Endothelial cell of umbilical vein (primary cell): ENCODE measurements around the gene SMCP. TPM values are rescaled to one million over a fixed set of nuclear protein-coding genes. Genes with fewer than 3 reads are reported as not detected.

ENCODE experiments used
- BruUV-seq: library from RNA; stranded (reverse); fragments of 400-500 nt; replicated peaks from 2 replicates; lab custom pipeline; 2021; lab: Mats Ljungman, UMichigan
- CTCF ChIA-PET: fragments of 300-600, 350-600 bp; sonication (Branson Sonifier 250); formaldehyde crosslinking; loops from one replicate; lab custom pipeline; 2021; ENCODE audit warnings: antibody characterized with exemption, inconsistent platforms; lab: Charles Lee
- POLR2A ChIA-PET: fragments of 300-600, 350-600 bp; sonication (Branson Sonifier 250); formaldehyde crosslinking; loops from one replicate; lab custom pipeline; 2021; ENCODE audit warnings: antibody characterized with exemption, inconsistent platforms; lab: Charles Lee
- DNase-seq: peaks from one replicate; pipeline ENCODE4 v3.0.0-alpha.2; 2011; ENCODE audit warnings: low read depth, low spot score
- FAIRE-seq: peaks from 2 replicates; lab custom pipeline; 2011; peaks lifted over from hg19 to GRCh38; lab: Jason Lieb, UNC
- H2AFZ ChIP-seq: 2 replicates; pipeline ENCODE4 v1.6.0; 2012; ENCODE audit warnings: low read depth, low read length, control low read depth, inconsistent platforms
- H3K27ac ChIP-seq: 2 replicates; pipeline ENCODE4 v1.5.1; 2011; ENCODE audit warnings: low read depth, mild to moderate bottlenecking, control low read depth, low read length, moderate library complexity; ENCODE audit not compliant: insufficient read depth
- H3K27me3 ChIP-seq, 2 experiments: 2 replicates each; pipeline versions ENCODE4 v1.6.0 to v1.6.1; 2011; ENCODE audit warnings: low read length in 2 of 2, mixed read lengths in 1 of 2; ENCODE audit not compliant: control insufficient read depth in 2 of 2, insufficient read depth in 2 of 2
- H3K36me3 ChIP-seq, 2 experiments: 2 replicates in 1 of 2; 3 replicates in 1 of 2; pipeline ENCODE4 v1.5.1; 2011; ENCODE audit warnings: low read length in 2 of 2, mild to moderate bottlenecking in 1 of 2, moderate library complexity in 1 of 2; ENCODE audit not compliant: control insufficient read depth in 2 of 2, insufficient read depth in 2 of 2; ENCODE audit errors: extremely low read depth in 1 of 2
- H3K4me1 ChIP-seq: 3 replicates; pipeline ENCODE4 v1.5.1; 2011; ENCODE audit warnings: mild to moderate bottlenecking, low read length; ENCODE audit not compliant: control insufficient read depth, insufficient read depth; ENCODE audit errors: extremely low read depth
- H3K4me2 ChIP-seq: 2 replicates; pipeline ENCODE4 v1.6.1; 2011; ENCODE audit warnings: low read length, control low read depth, mixed read lengths; ENCODE audit not compliant: insufficient read depth
- H3K4me3 ChIP-seq, 3 experiments: fragments of 200-600 bp in 1 of 3; sonication (generic), shearing (Covaris generic) in 1 of 3; replicated peaks in 1 of 3; 2 replicates each; pipeline ENCODE4 v1.5.1; 2011 to 2016; ENCODE audit warnings: control low read depth in 3 of 3, low read length in 3 of 3, mild to moderate bottlenecking in 2 of 3, inconsistent platforms in 1 of 3, low read depth in 1 of 3, moderate library complexity in 1 of 3; ENCODE audit not compliant: insufficient read depth in 1 of 3
- H3K79me2 ChIP-seq: 2 replicates; pipeline ENCODE4 v1.6.0; 2012; ENCODE audit warnings: low read length, inconsistent platforms; ENCODE audit not compliant: control insufficient read depth, insufficient read depth
- H3K9ac ChIP-seq: replicated peaks from 2 replicates; pipeline ENCODE3; 2011; ENCODE audit warnings: low read length, control low read depth; ENCODE audit not compliant: insufficient read depth; ENCODE audit errors: extremely low read depth
- H3K9me1 ChIP-seq: replicated peaks from 3 replicates; pipeline ENCODE4 v1.6.0; 2011; ENCODE audit warnings: mild to moderate bottlenecking, low read length; ENCODE audit not compliant: control insufficient read depth, insufficient read depth; ENCODE audit errors: extremely low read depth
- H3K9me3 ChIP-seq: replicated peaks from 2 replicates; pipeline ENCODE4 v1.5.1; 2012; ENCODE audit warnings: low read length, inconsistent platforms; ENCODE audit not compliant: control insufficient read depth, insufficient read depth
- H4K20me1 ChIP-seq: replicated peaks from 2 replicates; pipeline ENCODE3; 2011; ENCODE audit warnings: mild to moderate bottlenecking, low read length; ENCODE audit not compliant: control insufficient read depth, insufficient read depth; ENCODE audit errors: extremely low read depth
- EZH2 ChIP-seq: IDR thresholded peaks from 2 replicates; pipeline ENCODE4 v1.6.1; 2012; ENCODE audit warnings: borderline replicate concordance, low read depth, mild to moderate bottlenecking, moderate library complexity, low read length, inconsistent platforms; ENCODE audit not compliant: severe bottlenecking
- FOS ChIP-seq: IDR thresholded peaks from 2 replicates; pipeline ENCODE4 v1.6.1; 2011; ENCODE audit warnings: mild to moderate bottlenecking, low read length, moderate library complexity, borderline replicate concordance; ENCODE audit not compliant: insufficient read depth
- GATA2 ChIP-seq: IDR thresholded peaks from 2 replicates; pipeline ENCODE4 v1.7.0; 2011; ENCODE audit warnings: low read depth, mild to moderate bottlenecking, moderate library complexity, mixed read lengths, low read length; ENCODE audit not compliant: insufficient read length, insufficient read depth
- JUN ChIP-seq: IDR thresholded peaks from 2 replicates; pipeline ENCODE4 v1.6.1; 2011; ENCODE audit warnings: borderline replicate concordance, low read depth; ENCODE audit not compliant: insufficient read length, insufficient read depth
- MYC ChIP-seq: IDR thresholded peaks from one replicate; pipeline ENCODE4 v1.6.1; 2011; ENCODE audit warnings: mild to moderate bottlenecking, low read depth, low read length
- POLR2A ChIP-seq: IDR thresholded peaks from 2 replicates; pipeline ENCODE4 v1.6.1; 2012; ENCODE audit warnings: low read depth, mild to moderate bottlenecking, control low read depth, low read length
- POLR2AphosphoS5 ChIP-seq: IDR thresholded peaks from 2 replicates; pipeline ENCODE4 v1.6.1; 2012; ENCODE audit warnings: low read depth, mild to moderate bottlenecking, control low read depth, low read length, moderate library complexity; ENCODE audit not compliant: insufficient read depth
- dilution Hi-C: fragments of 300-500 bp; cut with MboI; formaldehyde crosslinking; loops from one replicate; pipeline ENCODE4 v1.15.0; 2019; ENCODE audit warnings: low sequenced_read_pairs; ENCODE audit not compliant: extremely low pct_ligation_motif_present
- intact Hi-C: fragments of 100-400 bp; cut with micrococcal nuclease; formaldehyde crosslinking; loops from one replicate; pipeline ENCODE4 v1.10.0; 2022
- polyA plus RNA-seq, 4 experiments: library from polyadenylated mRNA; depleted of rRNA in 3 of 4; stranded (reverse) in 3 of 4; unstranded in 1 of 4; fragments of >200 nt; gene quantifications; 2 replicates each; pipeline versions ENCODE4 v1.2.1 to v1.2.3, GENCODE V29; 2011 to 2012; ENCODE audit warnings: missing spikeins in 1 of 4
- total RNA-seq: library from RNA; stranded (reverse); gene quantifications from 2 replicates; pipeline ENCODE4 v1.2.3, GENCODE V29; 2021
- TF ChIP-seq, protein P1 (sequence below), 2 donors: IDR thresholded peaks; 1 replicate in 1 of 2; 2 replicates in 1 of 2; pipeline ENCODE4 v1.5.1; 2011; ENCODE audit warnings: low read length in 2 of 2, mild to moderate bottlenecking in 2 of 2, moderate library complexity in 2 of 2, control low read depth in 1 of 2, inconsistent platforms in 1 of 2, low read depth in 1 of 2; ENCODE audit not compliant: insufficient read depth in 1 of 2; ENCODE audit errors: extremely low read depth in 1 of 2
- TF ChIP-seq, protein P2 (sequence below): IDR thresholded peaks from 2 replicates; pipeline ENCODE4 v1.6.1; 2011; ENCODE audit not compliant: insufficient read depth, insufficient read length

The SMCP gene
- total and polyA plus RNA-seq, 2 donors (not counting 3 experiments of a cell fraction or from before 2014, with no cell fraction given) = not detected

DNA sequence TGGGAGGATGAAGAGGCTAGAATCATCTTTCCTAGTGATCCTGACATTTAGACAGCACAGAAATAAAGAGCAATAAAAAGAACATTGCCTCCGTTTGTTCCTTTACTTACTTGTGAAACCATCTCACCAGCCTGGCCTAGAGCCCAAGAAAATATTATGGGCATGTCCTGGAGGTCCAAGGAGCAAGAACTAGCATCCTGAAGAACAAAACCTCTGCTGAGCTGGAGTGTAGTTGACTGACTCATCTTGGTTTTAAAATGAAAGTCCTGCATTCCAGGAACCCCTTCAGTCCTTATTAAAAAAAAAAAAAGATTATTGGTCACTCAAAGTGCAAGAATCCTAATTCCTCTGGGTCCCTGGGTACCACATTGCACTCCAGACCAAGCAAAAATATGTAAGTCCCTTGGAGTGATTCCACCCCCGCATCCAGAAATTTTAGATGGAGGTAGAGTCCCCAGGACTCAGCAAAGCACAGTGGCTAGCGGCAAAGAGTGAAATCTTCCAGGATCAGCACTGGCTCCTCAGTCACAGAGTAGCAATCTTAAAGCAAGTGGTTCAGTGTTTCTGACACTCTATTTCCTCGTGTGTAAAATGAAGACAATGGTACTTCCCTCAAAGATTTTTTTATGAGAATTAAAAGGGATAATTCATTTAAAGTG is 7.0 kb downstream of the SMCP start:
- no TSS peak for BruUV-seq
- Histone ChIP-seq H2AFZ (no peak overlapping the region), H3K9ac (no peak overlapping the region), H3K27ac (no peak overlapping the region), H3K4me1 (no peaks in the 10 kb centered on the region), H3K4me3 (no peak overlapping the region), H4K20me1 (no peaks in the 10 kb centered on the region), H3K36me3 (no peaks in the 10 kb centered on the region), H3K79me2 (no peaks in the 10 kb centered on the region), H3K9me1 (no peaks in the 10 kb centered on the region), H3K27me3 (no peaks in the 10 kb centered on the region), H3K4me2 (no peak overlapping the region), H3K9me3 (no peaks in the 10 kb centered on the region)
- dilution Hi-C loops = no loop called here
- TF ChIP-seq FOS (no peak), JUN (no peak), POLR2AphosphoS5 (no peak), GATA2 (no peak), EZH2 (no peak), POLR2A (no peak), MYC (no peak)
- TF ChIP-seq, protein P1, sequence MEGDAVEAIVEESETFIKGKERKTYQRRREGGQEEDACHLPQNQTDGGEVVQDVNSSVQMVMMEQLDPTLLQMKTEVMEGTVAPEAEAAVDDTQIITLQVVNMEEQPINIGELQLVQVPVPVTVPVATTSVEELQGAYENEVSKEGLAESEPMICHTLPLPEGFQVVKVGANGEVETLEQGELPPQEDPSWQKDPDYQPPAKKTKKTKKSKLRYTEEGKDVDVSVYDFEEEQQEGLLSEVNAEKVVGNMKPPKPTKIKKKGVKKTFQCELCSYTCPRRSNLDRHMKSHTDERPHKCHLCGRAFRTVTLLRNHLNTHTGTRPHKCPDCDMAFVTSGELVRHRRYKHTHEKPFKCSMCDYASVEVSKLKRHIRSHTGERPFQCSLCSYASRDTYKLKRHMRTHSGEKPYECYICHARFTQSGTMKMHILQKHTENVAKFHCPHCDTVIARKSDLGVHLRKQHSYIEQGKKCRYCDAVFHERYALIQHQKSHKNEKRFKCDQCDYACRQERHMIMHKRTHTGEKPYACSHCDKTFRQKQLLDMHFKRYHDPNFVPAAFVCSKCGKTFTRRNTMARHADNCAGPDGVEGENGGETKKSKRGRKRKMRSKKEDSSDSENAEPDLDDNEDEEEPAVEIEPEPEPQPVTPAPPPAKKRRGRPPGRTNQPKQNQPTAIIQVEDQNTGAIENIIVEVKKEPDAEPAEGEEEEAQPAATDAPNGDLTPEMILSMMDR (IDR thresholded peaks at IDR 0.05; ENCODE audit: extremely low read depth in 1 of 2, insufficient read depth in 1 of 2, low read depth in 1 of 2, low read length in 2 of 2) = no peak
- TF ChIP-seq, protein P2, sequence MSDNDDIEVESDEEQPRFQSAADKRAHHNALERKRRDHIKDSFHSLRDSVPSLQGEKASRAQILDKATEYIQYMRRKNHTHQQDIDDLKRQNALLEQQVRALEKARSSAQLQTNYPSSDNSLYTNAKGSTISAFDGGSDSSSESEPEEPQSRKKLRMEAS = no peak
- ChIA-PET POLR2A (no interaction called here), CTCF (no interaction called here)
- no peak for FAIRE-seq
- intact Hi-C loops = no loop called here
- no peak for DNase-seq
